Mesendoderm (in vitro differentiated cells): ENCODE data around the gene SETD6.

Experiments
- DNase-seq: peaks from one replicate; pipeline ENCODE4 v3.0.0; 2013
- H2AK5ac ChIP-seq: 2 replicates; pipeline ENCODE4 v1.6.1; 2013; ENCODE audit warnings: low read length, inconsistent platforms
- H2BK120ac ChIP-seq: 2 replicates; pipeline ENCODE4 v1.6.1; 2013; ENCODE audit warnings: low read depth, mild to moderate bottlenecking, low read length, moderate library complexity, mixed read lengths
- H2BK15ac ChIP-seq: replicated peaks from 2 replicates; pipeline ENCODE4 v1.6.1; 2013; ENCODE audit warnings: low read depth, mild to moderate bottlenecking, moderate library complexity
- H2BK5ac ChIP-seq: 2 replicates; pipeline ENCODE4 v1.6.1; 2013; ENCODE audit warnings: low read length, inconsistent platforms
- H3K18ac ChIP-seq: 2 replicates; pipeline ENCODE4 v1.6.1; 2013; ENCODE audit warnings: mild to moderate bottlenecking, low read length, mixed read lengths
- H3K23ac ChIP-seq: one replicate; pipeline ENCODE4 v1.6.1; 2013; ENCODE audit warnings: low read length
- H3K27ac ChIP-seq: 2 replicates; pipeline ENCODE4 v1.5.1; 2013; ENCODE audit warnings: low read depth, mild to moderate bottlenecking, inconsistent platforms, low read length, moderate library complexity
- H3K27me3 ChIP-seq: 2 replicates; pipeline ENCODE4 v1.6.1; 2013; ENCODE audit warnings: low read length, control low read depth, mild to moderate bottlenecking, inconsistent platforms; ENCODE audit not compliant: insufficient read depth, poor library complexity
- H3K36me3 ChIP-seq: 2 replicates; pipeline ENCODE4 v1.6.1; 2013; ENCODE audit warnings: low read length, inconsistent platforms; ENCODE audit not compliant: control insufficient read depth, insufficient read depth
- H3K4ac ChIP-seq: one replicate; pipeline ENCODE4 v1.6.1; 2013; ENCODE audit warnings: low read depth, mild to moderate bottlenecking, low read length, moderate library complexity
- H3K4me1 ChIP-seq: 2 replicates; pipeline ENCODE4 v1.6.1; 2013; ENCODE audit warnings: low read depth, low read length, inconsistent platforms; ENCODE audit not compliant: control insufficient read depth
- H3K4me2 ChIP-seq: 2 replicates; pipeline ENCODE4 v1.6.1; 2013; ENCODE audit warnings: low read length
- H3K4me3 ChIP-seq: 2 replicates; pipeline ENCODE4 v1.5.1; 2013; ENCODE audit warnings: mild to moderate bottlenecking, low read length
- H3K56ac ChIP-seq: one replicate; pipeline ENCODE4 v1.6.1; 2013; ENCODE audit warnings: low read length
- H3K79me1 ChIP-seq: 2 replicates; pipeline ENCODE4 v1.6.1; 2013; ENCODE audit warnings: low read length, inconsistent platforms
- H3K79me2 ChIP-seq: 2 replicates; pipeline ENCODE4 v1.6.1; 2013; ENCODE audit warnings: mild to moderate bottlenecking, low read length; ENCODE audit not compliant: control insufficient read depth, insufficient read depth
- H3K9ac ChIP-seq: 2 replicates; pipeline ENCODE4 v1.6.1; 2013; ENCODE audit warnings: low read length, inconsistent platforms
- H4K5ac ChIP-seq: one replicate; pipeline ENCODE4 v1.6.1; 2013; ENCODE audit warnings: low read length
- H4K8ac ChIP-seq: one replicate; pipeline ENCODE4 v1.6.1; 2013; ENCODE audit warnings: low read depth, mild to moderate bottlenecking, control low read depth, low read length, moderate library complexity
- WGBS: extraction: QIAGEN DNeasy Blood & Tissue Kit; methylation state at CpG from one replicate; pipeline ENCODE4 v1.1.7; 2013; ENCODE audit warnings: low lambda C conversion rate, missing lambda C conversion rate; ENCODE audit not compliant: insufficient coverage; ENCODE audit errors: extremely low coverage; 5-methylcytosine and 5-hydroxymethylcytosine counted together

SETD6 gene

DNA sequence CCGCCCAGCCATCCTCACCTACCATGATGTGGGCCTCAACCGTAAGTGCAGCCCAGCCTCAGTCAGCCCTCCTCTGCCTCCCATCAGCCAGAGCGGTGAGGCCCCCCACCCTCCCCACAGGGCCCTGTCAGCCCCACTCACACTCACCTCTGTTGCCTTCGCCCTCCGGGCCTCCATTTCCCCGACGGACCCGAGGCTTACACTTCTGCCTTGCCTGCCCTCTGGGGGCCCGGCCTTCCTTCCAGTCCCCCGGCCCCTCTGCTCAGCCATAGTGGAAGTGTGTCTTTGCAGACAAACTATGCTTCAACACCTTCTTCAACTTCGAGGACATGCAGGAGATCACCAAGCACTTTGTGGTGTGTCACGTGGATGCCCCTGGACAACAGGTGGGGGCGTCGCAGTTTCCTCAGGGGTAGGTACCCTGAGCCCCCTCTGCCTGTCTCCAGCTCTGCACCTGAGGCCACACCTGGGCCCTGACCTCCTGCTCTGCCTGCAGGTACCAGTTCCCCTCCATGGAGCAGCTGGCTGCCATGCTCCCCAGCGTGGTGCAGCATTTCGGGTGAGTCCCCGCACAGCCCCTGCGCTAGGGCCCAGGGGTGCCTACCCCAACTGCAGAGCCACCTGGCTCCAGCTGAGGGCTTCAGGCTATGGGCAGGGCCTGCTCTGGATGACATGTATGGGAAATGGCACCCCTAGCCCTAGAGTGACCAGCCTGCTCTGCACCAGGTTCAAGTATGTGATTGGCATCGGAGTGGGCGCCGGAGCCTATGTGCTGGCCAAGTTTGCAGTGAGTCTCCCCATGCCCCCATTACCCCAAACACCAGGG lies 11.2 kb upstream of the SETD6 start:
- Histone ChIP-seq H3K4me2 (no peak overlapping the region), H3K36me3 (no peaks in the 10 kb centered on the region), H2BK120ac (no peak overlapping the region), H3K4me3 (no peak overlapping the region), H3K27me3 (no peaks in the 10 kb centered on the region), H3K56ac (no peak overlapping the region), H3K4ac (no peak overlapping the region), H3K18ac (no peak overlapping the region), H3K9ac (no peak overlapping the region), H3K23ac (no peak overlapping the region), H3K27ac (no peak overlapping the region), H2BK15ac (no peak overlapping the region), H3K79me1 (no peaks in the 10 kb centered on the region), H4K5ac (no peak overlapping the region), H2AK5ac (no peak overlapping the region), H2BK5ac (no peak overlapping the region), H3K79me2 (no peaks in the 10 kb centered on the region), H3K4me1 (no peaks in the 10 kb centered on the region), H4K8ac (no peak overlapping the region)
- DNase-seq = no peak
- WGBS = no CpG with 5 or more reads among the region's 21 CpGs

DNA sequence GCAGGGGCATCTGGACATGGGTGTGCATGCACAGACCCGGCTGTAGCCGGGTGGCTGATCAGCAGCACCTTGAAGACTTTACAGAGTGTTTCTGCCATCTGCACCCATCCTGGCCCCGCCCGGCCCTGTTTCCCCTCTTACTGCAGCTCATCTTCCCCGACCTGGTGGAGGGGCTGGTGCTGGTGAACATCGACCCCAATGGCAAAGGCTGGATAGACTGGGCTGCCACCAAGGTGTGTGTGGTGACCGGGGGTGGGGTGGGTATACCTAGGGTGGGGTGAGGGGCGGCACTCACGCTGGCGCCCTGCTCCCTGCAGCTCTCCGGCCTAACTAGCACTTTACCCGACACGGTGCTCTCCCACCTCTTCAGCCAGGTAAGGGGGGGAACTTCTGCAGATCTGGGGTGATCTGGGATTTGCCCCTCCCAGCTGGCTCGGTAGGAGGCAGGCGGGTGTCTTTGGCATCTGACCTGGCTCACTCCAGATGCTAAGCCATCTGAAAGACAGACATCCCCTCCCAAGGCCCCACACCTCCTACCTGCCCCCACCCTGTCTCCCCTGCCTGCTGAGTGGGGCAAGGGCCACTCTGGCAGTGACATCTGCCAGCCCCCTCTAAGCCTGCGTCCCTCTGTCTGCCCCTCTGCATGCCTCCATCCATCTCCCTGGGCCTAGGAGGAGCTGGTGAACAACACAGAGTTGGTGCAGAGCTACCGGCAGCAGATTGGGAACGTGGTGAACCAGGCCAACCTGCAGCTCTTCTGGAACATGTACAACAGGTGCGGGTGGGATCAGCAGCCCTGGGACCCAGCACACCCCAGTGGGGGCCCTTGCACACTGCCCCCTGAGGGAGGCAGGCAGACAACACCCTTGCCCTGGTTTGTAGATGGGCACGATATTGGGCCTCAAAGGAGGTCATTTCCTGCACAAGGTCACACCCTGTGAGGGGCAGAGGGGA lies 8.8 kb upstream of the SETD6 start:
- no peaks in the 10 kb centered on the region for H3K79me2 ChIP-seq
- H3K4ac ChIP-seq = no peak overlapping the region
- H3K4me2 ChIP-seq = no peak overlapping the region
- H2BK5ac ChIP-seq = no peak overlapping the region
- no peak overlapping the region for H3K23ac ChIP-seq
- WGBS = no CpG with 5 or more reads among the region's 20 CpGs
- no peak overlapping the region for H4K5ac ChIP-seq
- no peak overlapping the region for H3K4me3 ChIP-seq
- no peak overlapping the region for H3K56ac ChIP-seq
- no peak for DNase-seq
- no peaks in the 10 kb centered on the region for H3K27me3 ChIP-seq
- H3K4me1 ChIP-seq = no peaks in the 10 kb centered on the region
- no peak overlapping the region for H3K27ac ChIP-seq
- H2BK15ac ChIP-seq = no peak overlapping the region
- no peak overlapping the region for H3K18ac ChIP-seq
- H2AK5ac ChIP-seq = no peak overlapping the region
- H3K36me3 ChIP-seq = no peaks in the 10 kb centered on the region
- H3K79me1 ChIP-seq = no peaks in the 10 kb centered on the region
- H3K9ac ChIP-seq = no peak overlapping the region
- H4K8ac ChIP-seq = no peak overlapping the region
- no peak overlapping the region for H2BK120ac ChIP-seq

DNA sequence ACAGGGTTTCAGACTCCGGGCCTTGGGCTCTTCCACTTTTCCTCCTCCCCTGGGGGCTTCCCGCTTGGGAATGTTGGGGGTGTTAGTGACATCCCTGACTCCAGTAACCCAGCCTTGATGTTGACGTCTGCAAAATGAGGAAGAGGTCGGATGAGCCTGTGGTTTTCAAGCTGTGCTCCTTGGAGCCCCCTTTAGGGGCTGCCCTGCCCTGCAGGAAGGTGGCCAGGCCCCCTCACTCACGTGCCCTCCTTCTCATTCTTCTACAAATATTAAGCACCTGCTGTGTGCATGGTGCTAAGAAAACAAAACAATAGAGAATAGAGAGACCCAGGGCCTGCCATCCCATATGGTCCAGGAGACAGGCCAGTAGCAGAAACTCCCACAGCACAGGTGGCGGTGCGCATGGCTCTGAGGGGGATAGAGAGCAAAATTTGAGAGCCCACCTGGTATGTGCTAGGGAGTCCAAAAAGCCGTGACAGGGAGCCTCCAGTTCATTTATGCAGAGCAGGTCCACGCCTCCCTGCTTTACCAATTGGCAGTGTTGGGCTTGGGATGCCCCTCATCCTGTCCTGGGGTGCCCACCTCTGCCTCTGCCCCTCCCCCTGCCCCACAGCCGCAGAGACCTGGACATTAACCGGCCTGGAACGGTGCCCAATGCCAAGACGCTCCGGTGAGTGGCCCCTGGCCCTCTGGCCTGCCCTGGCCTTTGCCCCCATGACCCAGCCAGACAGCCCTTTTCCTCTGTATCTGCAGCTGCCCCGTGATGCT lies 7.9 kb upstream of the SETD6 start:
- H4K8ac ChIP-seq = no peak overlapping the region
- no peak overlapping the region for H3K4ac ChIP-seq
- no peaks in the 10 kb centered on the region for H3K79me1 ChIP-seq
- H3K4me3 ChIP-seq = no peak overlapping the region
- H2BK15ac ChIP-seq = no peak overlapping the region
- H3K27me3 ChIP-seq = no peaks in the 10 kb centered on the region
- no peaks in the 10 kb centered on the region for H3K79me2 ChIP-seq
- no peak overlapping the region for H3K18ac ChIP-seq
- no peak overlapping the region for H2BK5ac ChIP-seq
- WGBS = no CpG with 5 or more reads among the region's 15 CpGs
- H3K4me2 ChIP-seq = no peak overlapping the region
- H3K27ac ChIP-seq = no peak overlapping the region
- no peak overlapping the region for H4K5ac ChIP-seq
- H2BK120ac ChIP-seq = no peak overlapping the region
- no peaks in the 10 kb centered on the region for H3K36me3 ChIP-seq
- no peak overlapping the region for H3K56ac ChIP-seq
- H3K9ac ChIP-seq = no peak overlapping the region
- no peak overlapping the region for H3K23ac ChIP-seq
- DNase-seq = no peak
- no peaks in the 10 kb centered on the region for H3K4me1 ChIP-seq
- H2AK5ac ChIP-seq = no peak overlapping the region

DNA sequence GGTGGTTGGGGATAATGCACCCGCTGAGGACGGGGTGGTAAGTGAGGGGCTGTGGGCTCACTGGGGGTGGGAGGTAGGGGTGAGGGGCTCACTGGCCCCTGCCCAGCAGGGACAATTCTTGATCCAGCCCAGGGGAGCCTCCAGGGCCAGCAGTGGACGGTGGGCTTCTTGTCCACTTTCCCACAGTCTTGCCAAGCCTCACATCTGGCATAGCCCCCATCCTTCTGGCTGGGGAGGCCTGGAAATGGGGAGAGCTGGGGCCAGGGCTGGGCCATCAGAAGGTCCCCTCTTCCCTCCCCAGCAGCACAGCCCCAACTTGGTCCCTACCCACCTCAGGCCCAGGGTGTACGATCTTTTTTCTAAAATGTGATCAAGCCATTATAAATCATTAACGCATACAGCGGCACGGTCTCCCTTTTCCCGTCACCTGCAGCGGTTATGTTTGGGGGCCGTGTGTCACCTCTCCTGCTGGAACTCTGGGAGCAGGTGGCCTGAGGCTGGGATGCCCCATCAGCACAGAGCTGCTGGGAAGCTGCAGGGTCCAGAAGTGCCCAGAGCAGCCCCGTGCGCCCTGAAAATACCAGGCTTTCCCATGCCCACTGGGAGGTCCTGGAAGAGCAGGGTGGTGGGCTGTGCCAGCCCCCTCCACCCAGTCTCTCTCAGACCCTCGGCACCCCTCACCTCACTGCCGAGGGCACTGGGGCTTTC lies 7.2 kb upstream of the SETD6 start:
- Histone ChIP-seq H2BK15ac (no peak overlapping the region), H3K79me1 (no peaks in the 10 kb centered on the region), H3K4me3 (no peak overlapping the region), H3K4me2 (no peak overlapping the region), H3K18ac (no peak overlapping the region), H4K5ac (no peak overlapping the region), H2BK5ac (no peak overlapping the region), H2BK120ac (no peak overlapping the region), H3K27ac (no peak overlapping the region), H3K36me3 (no peaks in the 10 kb centered on the region), H3K9ac (no peak overlapping the region), H3K56ac (no peak overlapping the region), H3K4me1 (no peaks in the 10 kb centered on the region), H4K8ac (no peak overlapping the region), H3K23ac (no peak overlapping the region), H3K27me3 (no peaks in the 10 kb centered on the region), H3K4ac (no peak overlapping the region), H2AK5ac (no peak overlapping the region), H3K79me2 (no peaks in the 10 kb centered on the region)
- WGBS = no CpG with 5 or more reads among the region's 14 CpGs
- no peak for DNase-seq

DNA sequence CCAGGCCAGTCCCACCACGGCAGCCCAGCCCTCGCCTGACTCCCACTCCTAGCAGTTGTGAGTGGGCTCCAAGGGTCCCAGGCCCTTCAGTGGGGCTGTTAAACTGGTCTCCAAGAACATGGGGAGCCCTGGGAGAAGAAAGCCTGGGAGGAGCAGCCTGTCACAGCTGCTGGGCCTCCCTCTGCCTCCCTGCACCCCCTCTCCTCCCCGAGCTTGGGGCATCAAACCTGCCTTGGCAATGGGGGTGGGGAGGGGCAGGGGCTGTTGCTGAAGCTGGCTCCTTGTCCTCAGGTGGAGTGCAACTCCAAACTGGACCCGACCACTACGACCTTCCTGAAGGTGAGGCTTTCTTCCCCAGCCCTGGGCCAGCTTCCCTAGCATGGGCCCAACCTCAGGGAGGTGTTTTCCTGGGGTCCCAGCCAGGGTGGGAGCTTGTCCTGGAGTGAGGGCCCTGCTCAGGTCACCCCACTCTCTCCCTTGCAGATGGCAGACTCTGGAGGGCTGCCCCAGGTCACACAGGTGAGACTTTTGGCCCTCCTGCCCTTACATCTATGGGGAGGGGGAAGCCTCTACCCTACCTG lies 6.6 kb upstream of the SETD6 start:
- Histone ChIP-seq H3K79me1 (no peaks in the 10 kb centered on the region), H3K4ac (no peak overlapping the region), H3K56ac (no peak overlapping the region), H2AK5ac (no peak overlapping the region), H3K4me2 (no peak overlapping the region), H3K9ac (no peak overlapping the region), H2BK5ac (no peak overlapping the region), H3K27ac (no peak overlapping the region), H3K27me3 (no peaks in the 10 kb centered on the region), H3K79me2 (no peaks in the 10 kb centered on the region), H3K18ac (no peak overlapping the region), H3K4me1 (no peaks in the 10 kb centered on the region), H2BK120ac (no peak overlapping the region), H4K8ac (no peak overlapping the region), H3K4me3 (no peak overlapping the region), H3K23ac (no peak overlapping the region), H2BK15ac (no peak overlapping the region), H3K36me3 (no peaks in the 10 kb centered on the region), H4K5ac (no peak overlapping the region)
- no CpG with 5 or more reads among the region's 5 CpGs for WGBS
- DNase-seq = no peak
